NCI-H187 (cell line): ENCODE results near the gene ZPBP2.
"Not testable (repeated sequence)": the region's sequence is repeated elsewhere in the genome, so short reads cannot be mapped to it uniquely, and the experiment has no call there.

Experiments used
- DNase-seq, 2 experiments: peaks; one replicate each; lab custom pipeline; 2025; lab: John Stamatoyannopoulos, UW

ZPBP2 gene

GRCh38 chr17:39867880-39868553 lies at the start of gene ZPBP2:
TSS of gene ZPBP2 (plus strand) at chr17:39868202. CDS start at chr17:39868355, 153 bp downstream.
- no peak for DNase-seq

GRCh38 chr17:39818358-39819000 lies 49.5 kb upstream of the ZPBP2 start:
- DNase-seq = no peak

- DNase-seq = no peak
These were observed 47.5 kb upstream of the ZPBP2 start for GRCh38 chr17:39820541-39820940.

- DNase-seq = no peak
These were observed 47.0 kb upstream of the ZPBP2 start for GRCh38 chr17:39820987-39821386.

GRCh38 chr17:39822051-39822451 lies 46.0 kb upstream of the ZPBP2 start:
- no peak for DNase-seq

- DNase-seq = no peak
These were observed 44.5 kb upstream of the ZPBP2 start for GRCh38 chr17:39823407-39824054.

- DNase-seq = no peak
These were observed 41.7 kb upstream of the ZPBP2 start for GRCh38 chr17:39826334-39826733.

- no peak for DNase-seq
These were observed 39.6 kb upstream of the ZPBP2 start for GRCh38 chr17:39828443-39828842.

- no peak for DNase-seq
These were observed 36.4 kb upstream of the ZPBP2 start for GRCh38 chr17:39831588-39831987.

- DNase-seq = no peak
These were observed 34.0 kb upstream of the ZPBP2 start for GRCh38 chr17:39834017-39834416.

GRCh38 chr17:39835038-39835786 lies 32.8 kb upstream of the ZPBP2 start:
- no peak for DNase-seq

- DNase-seq = no peak
These were observed 31.9 kb upstream of the ZPBP2 start for GRCh38 chr17:39836117-39836516.

GRCh38 chr17:39838057-39838456 lies 29.9 kb upstream of the ZPBP2 start:
- no peak for DNase-seq

- no peak for DNase-seq
These were observed 29.2 kb upstream of the ZPBP2 start for GRCh38 chr17:39838784-39839183.

GRCh38 chr17:39841134-39841683 lies 26.8 kb upstream of the ZPBP2 start:
- no peak for DNase-seq

GRCh38 chr17:39845052-39845846 lies 22.8 kb upstream of the ZPBP2 start:
- no peak for DNase-seq

GRCh38 chr17:39846205-39846604 lies 21.8 kb upstream of the ZPBP2 start:
- no peak for DNase-seq

- no peak for DNase-seq
These were observed 19.4 kb upstream of the ZPBP2 start for GRCh38 chr17:39848600-39848999.

- not testable (repeated sequence) for DNase-seq
These were observed 17.8 kb upstream of the ZPBP2 start for GRCh38 chr17:39850186-39850585.

GRCh38 chr17:39852239-39852638 lies 15.8 kb upstream of the ZPBP2 start:
- no peak for DNase-seq

- DNase-seq = no peak
These were observed 13.1 kb upstream of the ZPBP2 start for GRCh38 chr17:39854909-39855308.
